HG03457 (cell line): ENCODE results near the gene KRTAP10-3.

Experiments used
- ATAC-seq: cut with Tn5 transposase; IDR thresholded peaks from one replicate; pipeline ENCODE4 v1.9.1; 2021; ENCODE audit warnings: moderate number of reproducible peaks; ENCODE audit not compliant: unreplicated experiment

Gene KRTAP10-3

DNA sequence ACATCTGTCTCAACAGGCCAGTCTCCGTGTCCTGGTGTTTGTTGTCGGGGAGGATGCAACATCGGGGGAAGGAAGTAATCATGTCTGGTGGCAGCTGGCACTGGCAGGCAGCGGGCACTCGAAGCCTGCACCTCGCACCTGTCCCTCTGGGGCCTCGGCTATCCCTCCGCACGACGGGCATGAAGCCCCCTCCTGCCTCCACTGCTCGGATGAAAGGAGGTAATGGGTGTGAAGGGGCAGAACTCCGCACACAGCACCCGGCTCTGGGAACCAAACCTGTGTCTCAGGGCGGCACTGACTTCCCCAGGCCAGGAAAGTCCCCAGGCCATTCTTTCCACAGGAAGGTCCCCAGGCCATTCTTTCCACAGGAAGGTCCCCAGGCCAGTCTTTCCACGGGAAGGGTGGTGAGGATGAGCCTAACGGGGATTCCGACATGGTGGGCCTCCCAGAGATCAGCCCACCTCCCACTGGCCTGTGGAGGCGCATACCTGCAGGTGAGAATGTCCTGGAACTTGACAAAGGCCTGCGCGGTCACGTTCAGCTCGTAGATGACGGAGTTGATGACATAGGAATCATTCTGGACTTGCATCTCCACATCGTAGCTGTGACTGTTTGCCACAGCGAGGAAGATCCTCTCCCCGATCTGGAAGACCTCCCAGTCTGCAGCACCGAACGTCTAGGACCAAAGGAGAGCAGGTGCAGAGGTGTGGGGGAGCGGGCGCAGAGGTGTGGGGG lies 49.7 kb downstream of the KRTAP10-3 start:
- no peak for ATAC-seq

DNA sequence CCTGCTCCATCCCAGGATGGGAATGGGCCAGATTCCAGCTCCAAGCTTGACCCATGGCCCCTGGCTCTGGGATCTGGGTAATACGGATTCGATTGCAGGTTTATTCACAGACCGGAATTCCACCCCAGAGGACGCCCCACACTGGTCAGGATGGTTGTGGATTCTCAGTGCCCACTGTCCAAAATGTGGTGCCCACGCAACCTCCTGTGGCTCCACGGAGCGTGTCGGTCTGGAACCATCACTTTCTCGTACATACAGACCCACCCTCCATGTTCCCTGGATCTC lies 50.2 kb downstream of the KRTAP10-3 start:
- no peak for ATAC-seq
